ENCODE data around the gene DENND1C.
"Not testable (repeated sequence)": the region's sequence is repeated elsewhere in the genome, so short reads cannot be mapped to it uniquely, and the experiment has no call there.

The DENND1C gene

DNA sequence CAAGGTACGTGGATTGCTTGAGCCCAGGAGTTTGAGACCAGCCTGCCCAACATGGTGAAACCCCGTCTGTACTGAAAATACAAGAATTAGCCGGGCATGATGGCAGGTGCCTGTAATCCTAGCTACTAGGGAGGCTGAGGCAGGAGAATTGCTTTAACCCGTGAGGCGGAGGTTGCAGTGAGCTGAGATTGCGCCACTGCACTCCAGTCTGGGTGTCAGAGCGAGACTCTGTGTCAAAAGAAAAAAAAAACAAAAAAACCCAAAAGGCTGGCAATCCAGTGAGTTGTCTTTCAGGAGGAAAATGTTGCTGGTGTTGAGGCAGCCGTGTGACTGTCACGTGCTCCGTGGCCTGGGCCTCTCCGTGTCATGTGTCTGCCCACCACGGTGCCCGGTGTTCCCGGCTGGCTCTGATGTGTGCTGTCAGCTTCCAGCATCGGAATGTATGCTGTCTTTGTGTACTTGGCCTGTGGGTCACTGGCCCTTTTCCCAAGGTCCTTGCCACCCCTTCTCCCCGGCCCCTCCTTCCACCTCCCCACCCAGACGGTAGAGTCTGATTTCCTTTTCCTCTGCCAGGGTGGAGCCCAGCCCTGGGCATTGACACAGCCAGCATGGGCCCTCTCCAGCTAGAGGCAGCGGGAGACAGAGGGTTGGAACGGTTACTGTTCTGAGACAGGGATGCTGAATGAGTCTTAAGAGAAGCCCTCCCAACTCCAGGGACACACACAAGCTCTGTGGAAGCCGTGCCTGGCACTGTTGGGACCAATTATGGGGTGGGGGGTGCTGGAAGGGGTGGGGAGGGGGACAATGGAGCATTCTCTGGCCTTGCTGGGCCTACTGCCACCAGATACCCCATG lies 27.8 kb upstream of the DENND1C start:
- no peak for DNase-seq (ENCODE audit: low read depth in 2 of 2)

- not testable (repeated sequence) for DNase-seq (ENCODE audit: low read depth in 2 of 2)
These were observed 26.6 kb upstream of the DENND1C start for GRCh38 chr19:6508028-6508771.

GRCh38 chr19:6503407-6504201 lies 22.0 kb upstream of the DENND1C start:
- DNase-seq (ENCODE audit: low read depth in 2 of 2) = no peak

DNA sequence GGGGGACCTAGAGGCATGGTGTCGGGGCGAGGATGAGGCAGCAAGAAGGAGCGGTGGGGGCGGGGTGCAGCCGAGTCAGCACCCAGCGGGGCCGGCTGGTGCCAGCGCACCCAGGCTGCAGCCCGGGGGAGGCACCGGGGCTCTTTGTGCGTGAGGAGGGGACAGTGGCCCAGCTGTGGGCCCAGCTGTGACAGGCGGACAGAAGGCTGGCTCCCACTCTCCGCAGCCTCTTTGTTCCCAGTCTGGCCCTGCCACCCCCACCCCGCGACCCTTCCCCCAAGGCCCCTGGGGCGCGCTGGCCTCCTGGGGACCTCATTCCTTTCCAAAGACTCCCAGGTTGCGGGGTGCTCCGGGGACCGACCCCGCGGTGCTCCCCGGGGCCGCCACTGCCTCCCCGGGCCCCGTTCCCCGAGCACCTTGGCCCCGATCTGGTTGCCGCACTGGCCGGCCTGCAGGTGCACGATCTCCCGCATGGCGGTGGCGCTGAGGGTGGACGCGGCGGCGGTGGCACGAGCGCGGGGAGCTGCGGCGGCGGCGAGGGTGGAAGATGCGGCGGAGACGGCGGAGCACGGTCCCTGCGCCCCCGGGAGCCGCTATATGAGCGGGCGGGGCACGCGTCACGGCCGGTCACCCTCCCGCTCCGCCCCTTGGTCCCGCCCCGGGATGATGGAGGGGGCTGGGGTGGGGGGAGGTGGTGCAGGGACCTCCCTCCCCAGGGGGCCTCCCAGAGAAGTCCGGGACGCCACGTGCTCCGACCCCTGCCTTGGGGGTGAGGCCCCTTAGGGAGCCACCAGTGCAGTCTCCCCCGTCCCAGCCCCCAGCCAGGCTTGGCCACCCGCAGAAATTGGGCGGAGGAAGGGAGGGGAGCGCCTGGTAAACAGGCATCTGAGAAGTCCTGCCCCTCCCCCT lies 20.4 kb upstream of the DENND1C start, which contains the start of gene TUBB4A:
TUBB4A (minus strand) TSS at position 570 of the 909 bp plus-strand sequence; CDS start at position 473, 97 bp downstream.
- no peak for DNase-seq (ENCODE audit: low read depth in 2 of 2)

- no peak for DNase-seq (ENCODE audit: low read depth in 2 of 2)
These were observed 19.5 kb upstream of the DENND1C start for GRCh38 chr19:6500837-6501739.

DNA sequence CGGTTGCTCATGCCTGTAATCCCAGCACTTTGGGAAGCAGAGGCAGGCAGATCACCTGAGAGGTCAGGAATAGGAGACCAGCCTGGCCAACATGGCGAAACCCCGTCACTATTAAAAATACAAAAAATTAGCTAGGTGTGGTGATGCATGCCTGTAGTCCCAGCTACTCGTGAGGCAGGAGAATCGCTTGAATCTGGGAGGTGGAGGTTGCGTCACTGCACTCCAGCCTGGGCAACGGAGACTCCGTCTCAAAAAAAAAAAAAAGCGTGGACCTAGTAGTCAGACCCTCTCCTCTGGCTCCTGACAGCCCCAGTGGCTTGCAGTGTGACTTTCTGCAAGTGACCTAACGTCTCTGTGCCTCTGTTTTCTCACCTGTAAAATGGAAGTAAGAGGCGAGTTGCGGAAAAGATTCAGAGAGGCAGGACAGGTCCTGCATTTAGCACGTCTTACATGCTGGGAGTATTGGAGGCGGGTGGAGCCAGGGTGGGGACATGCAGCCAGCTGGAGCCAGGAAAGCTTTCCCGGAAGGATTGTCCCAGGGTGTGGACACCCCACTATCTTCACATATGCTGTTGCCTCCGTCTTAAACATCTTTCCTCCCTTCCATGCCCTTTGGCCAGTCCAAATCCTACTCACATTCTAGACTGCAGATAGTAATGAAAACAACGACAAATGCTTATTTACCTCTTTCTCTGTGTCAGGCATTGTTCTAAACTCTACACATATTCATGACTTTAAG lies 17.6 kb upstream of the DENND1C start:
- no peak for DNase-seq (ENCODE audit: low read depth in 2 of 2)

DNA sequence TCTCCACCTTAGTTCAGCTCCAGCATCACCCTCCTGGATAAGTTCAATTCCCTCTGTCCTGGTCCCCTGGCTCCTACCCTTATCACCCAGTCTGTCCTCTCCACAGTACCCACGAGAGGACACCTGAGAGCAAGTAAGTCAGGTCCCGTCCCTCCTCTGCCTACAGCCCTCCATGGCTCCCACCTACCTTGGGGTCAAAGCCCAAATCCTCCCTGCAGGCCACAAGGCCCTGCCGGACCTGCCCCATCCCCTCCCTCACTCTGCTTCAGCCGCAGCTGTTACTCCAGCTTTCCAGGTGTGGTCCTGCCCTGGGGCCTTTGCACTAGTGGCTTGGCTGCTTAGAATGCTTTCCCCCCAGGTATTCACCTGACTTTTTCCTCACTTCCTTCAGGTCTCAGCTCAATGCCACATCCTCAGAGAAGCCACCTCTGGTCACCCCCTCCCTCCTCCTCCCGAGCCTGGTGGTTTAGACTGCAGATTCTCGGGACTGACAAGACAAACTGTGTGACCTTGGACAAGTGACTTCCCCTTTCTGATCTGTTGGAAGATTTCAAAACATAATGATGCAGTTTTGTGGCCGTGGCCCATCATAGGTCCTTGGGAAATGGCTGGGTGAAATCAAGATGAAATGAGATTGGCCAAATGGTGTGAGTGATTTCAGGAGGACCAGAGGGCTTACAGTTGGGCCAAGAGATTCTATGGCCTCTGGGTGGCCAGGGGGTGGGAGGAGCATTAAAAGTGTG lies 16.9 kb upstream of the DENND1C start:
- DNase-seq (ENCODE audit: low read depth in 2 of 2) = no peak

DNA sequence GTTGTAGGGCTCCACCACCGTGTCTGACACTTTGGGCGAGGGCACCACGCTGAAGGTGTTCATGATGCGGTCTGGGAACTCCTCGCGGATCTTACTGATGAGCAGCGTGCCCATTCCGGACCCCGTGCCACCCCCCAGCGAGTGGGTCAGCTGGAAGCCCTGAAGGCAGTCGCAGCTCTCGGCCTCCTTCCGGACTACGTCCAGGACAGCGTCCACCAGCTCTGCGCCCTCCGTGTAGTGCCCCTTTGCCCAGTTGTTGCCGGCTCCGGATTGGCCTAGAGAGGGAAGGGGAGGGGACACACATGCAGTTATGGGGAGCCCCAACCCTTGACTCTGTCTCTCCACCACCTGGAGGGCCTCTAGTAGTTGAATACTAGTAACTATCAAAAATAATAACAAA lies 14.4 kb upstream of the DENND1C start:
- no peak for DNase-seq (ENCODE audit: low read depth in 2 of 2)

GRCh38 chr19:6494438-6495036 lies 12.9 kb upstream of the DENND1C start:
- DNase-seq (ENCODE audit: low read depth in 2 of 2) = no peak

DNA sequence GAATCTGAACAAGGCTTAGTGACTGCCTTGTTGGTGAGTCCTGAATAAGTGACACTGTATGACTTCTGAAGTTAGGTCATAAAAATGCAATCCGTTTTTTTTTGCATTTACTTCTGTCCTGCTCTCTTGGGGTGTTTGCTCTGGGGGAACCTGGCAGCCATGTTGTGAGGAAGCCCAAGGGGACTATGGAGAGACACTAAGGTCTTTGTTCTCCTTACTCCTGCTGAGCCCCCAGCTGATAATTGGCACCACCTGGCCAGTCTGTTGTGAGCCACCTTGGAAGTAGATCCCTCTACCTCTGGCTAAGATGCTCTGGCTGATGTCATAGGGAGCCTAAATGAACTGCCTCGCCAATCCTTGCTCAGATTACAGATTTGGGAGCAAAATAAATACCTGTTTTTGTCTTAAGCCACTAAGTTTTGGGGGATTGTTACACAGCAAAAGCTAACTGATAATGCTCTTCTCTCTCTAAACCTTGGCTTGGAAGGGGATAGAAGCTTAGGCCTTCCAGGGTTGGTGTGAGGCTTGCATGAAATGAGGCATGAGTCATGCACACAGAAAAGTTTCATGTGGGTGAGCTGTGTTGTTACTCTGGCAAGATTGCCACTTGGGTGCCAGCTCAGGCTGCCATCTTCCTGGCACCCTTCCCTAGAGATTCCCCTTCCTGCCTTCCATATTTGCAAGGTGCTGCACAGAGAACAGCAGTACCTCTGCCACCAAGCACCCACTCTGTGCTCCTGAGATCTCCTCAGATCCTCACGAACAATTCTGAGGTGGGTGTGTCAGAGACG lies 10.4 kb upstream of the DENND1C start:
- DNase-seq (ENCODE audit: low read depth in 2 of 2) = no peak

DNA sequence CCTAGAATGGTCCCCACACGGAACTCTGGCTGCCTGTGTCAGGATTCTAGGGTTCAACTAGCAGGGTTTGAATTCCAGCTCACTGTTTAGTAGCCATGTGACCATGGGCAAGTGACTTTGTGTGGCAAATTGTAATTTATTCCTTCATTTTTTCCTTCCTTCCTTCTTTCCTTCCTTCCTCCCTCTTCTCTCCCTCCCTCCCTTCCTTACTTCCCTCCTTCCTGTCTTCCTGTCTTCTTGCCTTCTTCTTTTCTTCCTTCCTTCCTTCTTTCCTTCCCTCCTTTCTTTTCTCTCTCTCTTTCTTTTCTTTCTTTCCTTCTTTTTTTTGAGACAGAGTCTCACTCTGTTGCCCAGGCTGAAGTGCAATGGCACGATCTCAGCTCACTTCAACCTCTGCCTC lies 8.5 kb upstream of the DENND1C start:
- no peak for DNase-seq (ENCODE audit: low read depth in 2 of 2)

DNA sequence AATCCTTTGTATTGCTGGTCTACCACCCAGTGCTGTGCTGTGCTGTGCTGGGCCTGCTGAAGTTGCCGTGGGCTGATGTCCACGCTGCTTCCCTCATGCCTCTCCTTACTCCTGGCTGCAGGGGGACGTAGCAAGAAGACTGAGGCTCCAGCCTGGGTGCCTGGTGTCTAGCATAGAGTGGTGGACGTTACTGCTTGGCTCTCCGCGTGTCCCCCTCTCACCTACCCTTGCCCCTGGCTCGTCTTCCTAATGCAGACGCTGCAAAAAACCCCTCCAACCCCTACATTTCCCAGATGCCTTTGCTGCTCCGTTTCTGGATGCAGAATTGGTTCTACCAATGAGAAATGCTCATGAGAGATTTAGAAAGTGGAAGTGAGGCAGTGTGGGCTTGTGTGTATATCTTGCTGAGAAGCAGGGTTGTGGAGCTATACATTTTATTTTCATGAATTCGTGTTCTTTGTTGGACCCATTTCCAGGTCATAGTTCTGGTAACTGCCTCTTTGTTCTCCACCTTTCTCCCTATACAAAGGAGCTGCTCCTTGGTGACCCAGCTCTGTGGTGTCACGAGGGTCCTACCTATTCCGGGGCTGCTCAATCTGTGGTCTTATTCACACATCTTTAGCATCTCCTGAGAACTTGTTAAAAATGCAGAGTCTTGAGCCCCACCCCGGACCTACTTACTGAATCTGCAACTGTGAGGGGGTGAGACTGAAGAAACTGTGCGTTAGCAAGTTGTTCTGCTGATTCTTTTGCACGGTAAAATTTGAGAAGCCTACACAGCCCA lies 7.9 kb upstream of the DENND1C start:
- no peak for DNase-seq (ENCODE audit: low read depth in 2 of 2)

- no peak for DNase-seq (ENCODE audit: low read depth in 2 of 2)
These were observed 3.2 kb upstream of the DENND1C start for GRCh38 chr19:6484831-6485230.

DNA sequence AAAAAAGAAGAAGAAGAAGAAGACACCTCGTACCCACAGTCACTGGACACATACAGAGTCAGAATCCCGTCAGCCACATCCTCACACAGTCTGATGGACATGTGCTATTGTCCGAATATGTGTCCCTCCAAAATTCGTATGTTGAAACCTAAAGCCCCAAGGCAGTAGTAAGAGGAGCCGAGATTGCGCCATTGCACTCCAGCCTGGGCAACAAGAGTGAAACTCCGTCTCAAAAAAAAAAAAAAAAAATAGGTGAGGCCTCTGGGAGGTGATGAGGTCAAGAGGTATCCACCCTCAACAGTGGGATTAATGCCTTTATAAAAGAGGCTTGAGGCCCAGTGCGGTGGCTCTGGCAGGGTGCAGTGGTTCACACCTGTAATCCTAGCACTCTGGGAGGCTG lies 2.6 kb upstream of the DENND1C start:
- DNase-seq (ENCODE audit: low read depth in 2 of 2) = no peak

DNA sequence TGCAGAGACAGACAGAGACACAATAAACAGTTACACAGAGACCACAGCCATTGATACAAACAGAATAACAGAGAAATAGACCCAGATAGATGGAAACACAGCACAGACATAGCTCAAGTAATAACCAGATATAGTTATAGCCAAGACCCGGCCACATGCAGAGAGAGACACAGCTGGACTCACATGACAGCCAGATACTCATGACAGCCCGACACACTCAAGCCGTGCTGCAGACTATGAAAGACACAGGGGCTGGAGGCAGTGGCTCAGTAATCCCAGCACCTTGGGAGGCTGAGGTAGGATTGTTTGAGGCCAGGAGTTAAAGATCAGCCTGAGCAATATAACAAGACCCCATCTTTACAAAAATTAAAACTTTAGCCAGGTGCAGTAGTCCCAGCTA lies 1.6 kb upstream of the DENND1C start:
- no peak for DNase-seq (ENCODE audit: low read depth in 2 of 2)

GRCh38 chr19:6482343-6482686 lies 728 bp upstream of the DENND1C start:
- no peak for DNase-seq (ENCODE audit: low read depth in 2 of 2)

Data from activated CD4-positive, alpha-beta T cell treated with anti-CD3 and anti-CD28 coated beads for 24 hours (primary cell).